ENCODE data around the gene RABGAP1L. TPM values are rescaled to one million over a fixed set of nuclear protein-coding genes. Genes with fewer than 3 reads are reported as not detected.

RABGAP1L gene
- total RNA-seq (2012; rRNA removed) (26.7 and 35.0 TPM in 2 replicates), polyA plus RNA-seq (2012; rRNA removed) (7.9 and 9.1 TPM in 2 replicates), Bru-seq, nascent RNA (percentile 63 among the genes with signal in this experiment), BruChase-seq, experiment 1, labeled RNA remaining after a 6-hour chase (percentile 59 among the genes with signal in this experiment), BruChase-seq, experiment 2, labeled RNA remaining after a 2-hour chase (percentile 62 among the genes with signal in this experiment)
- 1.9 and 2.9 TPM in 2 replicates for polyA plus RNA-seq (2012; cell fraction: cytosol; rRNA removed)
- polyA plus RNA-seq (2012; cell fraction: nucleus; rRNA removed; ENCODE audit: low replicate concordance) = 1.1 and 7.6 TPM in 2 replicates
- long read RNA-seq, partial matches to known transcripts = 1 of 2 reads
- long read RNA-seq, other reads (novel, unspliced or antisense) = 1 of 2 reads

- no peak within 1 kb of the TSS for H4K5ac ChIP-seq (ENCODE audit: low read depth, low read length)
- peak within 1 kb of the TSS; percentile 93 for H3K4me2 ChIP-seq (ENCODE audit: low read depth, low read length)
- peak within 1 kb of the TSS; percentile 54 for H3K9ac ChIP-seq (ENCODE audit: low read depth, low read length)
- dilution Hi-C loops (cut with HindIII; ENCODE audit: low sequenced_read_pairs, unreplicated experiment) = no loop called here
- no peak for TF ChIP-seq RAD21 (IDR thresholded peaks at IDR 0.05; ENCODE audit: low read length)
- peak; percentile 7 for TF ChIP-seq RCOR1 (IDR thresholded peaks at IDR 0.05; ENCODE audit: insufficient replicate concordance, low read length)
- peak; percentile 42; the same call in 1 of the 2 replicates for TF ChIP-seq MXI1 (IDR thresholded peaks at IDR 0.05; ENCODE audit: borderline replicate concordance, low read depth, low read length)
- peak; percentile 92 for TF ChIP-seq MAZ (IDR thresholded peaks at IDR 0.05; ENCODE audit: borderline replicate concordance, low read depth, low read length)
- TF ChIP-seq CEBPB (IDR thresholded peaks at IDR 0.05; ENCODE audit: low read depth, low read length) = no peak
- peak; percentile 68 for TF ChIP-seq POLR2A (IDR thresholded peaks at IDR 0.05; ENCODE audit: low read depth, low read length)
- no TSS peak for BruUV-seq (replicated peaks)
- peak within 1 kb of the TSS; percentile 76 for H3K23ac ChIP-seq (ENCODE audit: low read depth, low read length)
- H2BK120ac ChIP-seq (ENCODE audit: low read depth, low read length) = peak within 1 kb of the TSS; percentile 52; the same call in 1 of the 2 replicates
- no peaks in the 10 kb centered on the region for H3K4me1 ChIP-seq (ENCODE audit: control insufficient read depth, insufficient read depth, low read length)
- WGBS, 2 experiments (ENCODE audit: extremely low coverage in 2 of 2, insufficient read length in 1 of 2) = 0% methylated on average over 7 of the region's 98 CpGs; no CpG with 5 or more reads in 1 of the 2 experiments
- peak; percentile 92 for DNase-seq
- no peaks in the 10 kb centered on the region for H3K9me1 ChIP-seq (ENCODE audit: insufficient read depth, low read length)
- H3K4me3 ChIP-seq (ENCODE audit: insufficient read depth, low read depth, low read length) = peak within 1 kb of the TSS; percentile 72
- H4K91ac ChIP-seq (ENCODE audit: insufficient read depth, low read depth, low read length) = no peak within 1 kb of the TSS; the same call in 1 of the 2 replicates
- H3K18ac ChIP-seq (ENCODE audit: low read depth, low read length) = no peak within 1 kb of the TSS
- no peak within 1 kb of the TSS for H3K56ac ChIP-seq (ENCODE audit: extremely low read depth, insufficient read depth, low read length)
- ChIA-PET CTCF (interaction anchor here (0.5 kb wide), 1 partner anchor 1187 kb away, joined by 5 read pairs; no protein-coding TSS in a partner anchor), POLR2A (ENCODE audit: unreplicated experiment) (interaction anchor here (0.6 kb wide), 1 partner anchor 17 kb away, joined by 3 read pairs; no protein-coding TSS in a partner anchor)
- H3K27me3 ChIP-seq (ENCODE audit: control insufficient read depth, insufficient read depth, low read length) = no peaks in the 10 kb centered on the region; the same call in 1 of the 2 replicates
- H2AFZ ChIP-seq (replicated peaks; ENCODE audit: low read length, poor library complexity) = peak within 1 kb of the TSS; percentile 94
- peak within 1 kb of the TSS; percentile 20 to 50; a peak in 1 of 4 replicates for H4K8ac ChIP-seq (ENCODE audit: low read depth in 2 of 2, low read length in 2 of 2)
- peak within 1 kb of the TSS; percentile 31 for H2BK5ac ChIP-seq (ENCODE audit: low read depth, low read length, poor library complexity, severe bottlenecking)
- no peaks in the 10 kb centered on the region for H4K20me1 ChIP-seq (ENCODE audit: insufficient read depth, low read length)
- H3K27ac ChIP-seq (ENCODE audit: insufficient read depth, low read length) = peak within 1 kb of the TSS; percentile 35; the same call in 1 of the 2 replicates
- no peaks in the 10 kb centered on the region for H3K36me3 ChIP-seq (ENCODE audit: control insufficient read depth, insufficient read depth, low read length)
- intact Hi-C loops (cut with micrococcal nuclease) = loop anchor here (1.0 kb wide), 1 partner anchor 291 kb away; the partner anchor contains the start of gene ZBTB37
- peaks cover 5 to 18% of the 10 kb centered on the region in 2 experiments for H3K79me1 ChIP-seq (ENCODE audit: low read depth in 1 of 2, low read length in 2 of 2)
- no peak within 1 kb of the TSS for H2AK5ac ChIP-seq (ENCODE audit: low read depth, low read length)
- no peak within 1 kb of the TSS for H2BK15ac ChIP-seq (ENCODE audit: low read depth, low read length)
- in situ Hi-C loops (cut with MboI; ENCODE audit: low sequenced_read_pairs) = no loop called here
- peak within 1 kb of the TSS; percentile 38; the same call in 1 of the 2 replicates for H3K4ac ChIP-seq (ENCODE audit: low read depth, low read length)
- peak within 1 kb of the TSS; percentile 48 for H2AK9ac ChIP-seq (replicated peaks; ENCODE audit: low read depth, low read length, poor library complexity)
- H3K14ac ChIP-seq (replicated peaks; ENCODE audit: low read depth, low read length) = peak within 1 kb of the TSS; percentile 74
- peak; percentile 97 for ATAC-seq (ENCODE audit: low read depth)
- H2BK20ac ChIP-seq (ENCODE audit: low read depth, low read length) = no peak within 1 kb of the TSS
- H3K9me3 ChIP-seq (ENCODE audit: control insufficient read depth, insufficient read depth, low read length) = no peaks in the 10 kb centered on the region
These were observed at the start of gene RABGAP1L for GRCh38 chr1:174159252-174160108. Gene RABGAP1L (plus strand): TSS chr1:174159520.
